ENCODE results near the gene PLOD1.
"Not testable (repeated sequence)": the region's sequence is repeated elsewhere in the genome, so short reads cannot be mapped to it uniquely, and the experiment has no call there.

Gene PLOD1

GRCh38 chr1:11912482-11913216, 21.9 kb upstream of the PLOD1 start:
- not testable (repeated sequence) for DNase-seq (ENCODE audit: low read depth)

- DNase-seq (ENCODE audit: low read depth) = no peak
Measured at GRCh38 chr1:11913291-11913690, 21.2 kb upstream of the PLOD1 start.

- DNase-seq (ENCODE audit: low read depth) = no peak
Measured at GRCh38 chr1:11914024-11914423, 20.5 kb upstream of the PLOD1 start.

- peak; percentile 66 for DNase-seq (ENCODE audit: low read depth)
Measured at GRCh38 chr1:11918799-11919519, 15.6 kb upstream of the PLOD1 start.

- DNase-seq (ENCODE audit: low read depth) = no peak
Measured at GRCh38 chr1:11919621-11920020, 14.9 kb upstream of the PLOD1 start.

- DNase-seq (ENCODE audit: low read depth) = no peak
Measured at GRCh38 chr1:11920239-11920903, 14.1 kb upstream of the PLOD1 start.

- no peak for DNase-seq (ENCODE audit: low read depth)
Measured at GRCh38 chr1:11921022-11921421, 13.5 kb upstream of the PLOD1 start.

GRCh38 chr1:11923069-11923826, 11.3 kb upstream of the PLOD1 start:
- DNase-seq (ENCODE audit: low read depth) = no peak

GRCh38 chr1:11923827-11924113, 10.7 kb upstream of the PLOD1 start:
- no peak for DNase-seq (ENCODE audit: low read depth)

- DNase-seq (ENCODE audit: low read depth) = no peak
Measured at GRCh38 chr1:11924334-11925195, 10.0 kb upstream of the PLOD1 start.

- not testable (repeated sequence) for DNase-seq (ENCODE audit: low read depth)
Measured at GRCh38 chr1:11925196-11925937, 9.2 kb upstream of the PLOD1 start.

GRCh38 chr1:11925938-11926292, 8.6 kb upstream of the PLOD1 start:
- DNase-seq (ENCODE audit: low read depth) = no peak

GRCh38 chr1:11927866-11928592, 6.5 kb upstream of the PLOD1 start:
- no peak for DNase-seq (ENCODE audit: low read depth)

- DNase-seq (ENCODE audit: low read depth) = no peak
Measured at GRCh38 chr1:11929849-11930248, 4.7 kb upstream of the PLOD1 start.

- DNase-seq (ENCODE audit: low read depth) = peak; percentile 68
Measured at GRCh38 chr1:11930571-11931445, 3.7 kb upstream of the PLOD1 start.

GRCh38 chr1:11931845-11932244, 2.7 kb upstream of the PLOD1 start:
- no peak for DNase-seq (ENCODE audit: low read depth)

GRCh38 chr1:11935057-11935412, 518 bp downstream of the PLOD1 start:
- no peak for DNase-seq (ENCODE audit: low read depth)

- DNase-seq (ENCODE audit: low read depth) = not testable (repeated sequence)
Measured at GRCh38 chr1:11935733-11936132, 1.2 kb downstream of the PLOD1 start.
